Measurements from ENCODE around the gene CELSR1.
A peak's percentile ranks its signal among the peaks of the same experiment; 100 is the strongest.

Gene CELSR1

DNA sequence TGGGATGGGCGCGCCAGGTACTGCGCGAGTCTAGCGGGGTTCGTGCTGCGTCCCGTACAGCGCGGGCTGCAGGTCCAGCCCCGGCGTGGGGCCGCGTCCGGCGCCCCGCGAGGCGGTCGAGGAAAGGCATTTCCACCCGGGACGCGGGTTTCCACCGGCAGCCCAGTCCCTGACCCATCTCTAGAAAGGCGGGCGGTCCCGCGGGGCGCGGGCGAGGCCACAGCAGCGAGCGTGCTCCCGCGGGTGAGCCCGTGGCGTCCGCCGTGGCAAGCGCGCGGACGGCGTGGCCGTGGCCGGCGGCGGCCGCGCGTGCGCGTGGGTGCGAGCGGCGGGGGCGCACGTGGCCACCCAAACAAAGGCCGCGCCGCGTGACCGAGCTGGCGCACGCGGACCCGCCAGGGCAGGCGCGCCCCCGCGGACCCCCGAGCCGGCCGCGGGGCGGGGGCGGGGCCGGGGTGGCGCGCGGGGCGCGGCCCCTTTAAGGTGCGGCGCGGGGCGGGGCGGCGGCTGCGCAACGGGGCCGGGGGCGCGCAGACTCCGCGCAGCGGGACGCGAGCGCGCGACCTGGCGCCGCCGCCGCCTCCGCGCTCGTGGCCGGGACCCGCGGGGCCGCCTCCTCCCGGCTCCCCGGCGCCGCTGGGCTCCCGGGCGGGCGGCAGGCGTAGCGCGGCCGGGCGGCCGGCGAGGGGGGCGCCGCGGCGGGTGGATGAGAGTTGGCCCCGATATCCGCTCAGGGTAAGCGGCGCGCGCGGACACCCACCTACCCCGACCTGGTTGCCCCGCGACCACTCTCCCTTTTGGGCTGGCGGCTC, 39.3 kb upstream of the CELSR1 start:
- peak; percentile 45 to 52 for DNase-seq (ENCODE audit: low read depth in 1 of 2, low spot score in 1 of 2)

DNA sequence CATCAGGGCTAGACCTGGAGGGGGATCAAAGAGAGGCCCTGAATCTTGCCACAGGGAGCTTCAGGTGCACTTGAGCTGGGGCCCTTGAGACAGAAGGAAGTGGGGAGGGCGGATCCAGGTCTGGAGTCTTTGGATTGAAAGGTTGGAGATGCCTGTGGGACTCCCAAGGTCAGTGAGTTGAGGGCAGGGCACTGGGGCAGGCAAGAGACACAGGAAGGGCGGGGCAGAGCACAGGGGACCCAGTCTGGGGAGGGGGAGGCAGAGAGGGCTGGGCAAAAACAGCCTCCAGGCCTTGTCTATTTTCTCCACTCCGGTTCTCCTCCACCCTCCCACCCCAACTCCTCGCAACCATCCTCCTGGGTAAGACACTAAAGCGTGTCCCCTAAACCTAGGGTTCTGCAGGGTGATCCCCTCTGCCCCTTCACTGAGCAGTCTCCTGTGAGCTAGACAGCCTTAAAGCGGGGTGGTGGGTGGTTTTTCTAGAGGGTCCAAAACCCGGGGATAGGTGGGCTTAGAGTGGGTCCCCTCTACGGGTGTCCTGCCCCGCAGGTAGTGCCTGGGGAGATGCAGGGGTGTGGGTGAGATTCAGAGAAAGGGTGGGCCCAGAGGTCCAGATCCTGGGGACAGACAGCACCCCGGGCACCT, 38.6 kb upstream of the CELSR1 start:
- DNase-seq (ENCODE audit: low read depth in 1 of 2, low spot score in 1 of 2): no peak

DNA sequence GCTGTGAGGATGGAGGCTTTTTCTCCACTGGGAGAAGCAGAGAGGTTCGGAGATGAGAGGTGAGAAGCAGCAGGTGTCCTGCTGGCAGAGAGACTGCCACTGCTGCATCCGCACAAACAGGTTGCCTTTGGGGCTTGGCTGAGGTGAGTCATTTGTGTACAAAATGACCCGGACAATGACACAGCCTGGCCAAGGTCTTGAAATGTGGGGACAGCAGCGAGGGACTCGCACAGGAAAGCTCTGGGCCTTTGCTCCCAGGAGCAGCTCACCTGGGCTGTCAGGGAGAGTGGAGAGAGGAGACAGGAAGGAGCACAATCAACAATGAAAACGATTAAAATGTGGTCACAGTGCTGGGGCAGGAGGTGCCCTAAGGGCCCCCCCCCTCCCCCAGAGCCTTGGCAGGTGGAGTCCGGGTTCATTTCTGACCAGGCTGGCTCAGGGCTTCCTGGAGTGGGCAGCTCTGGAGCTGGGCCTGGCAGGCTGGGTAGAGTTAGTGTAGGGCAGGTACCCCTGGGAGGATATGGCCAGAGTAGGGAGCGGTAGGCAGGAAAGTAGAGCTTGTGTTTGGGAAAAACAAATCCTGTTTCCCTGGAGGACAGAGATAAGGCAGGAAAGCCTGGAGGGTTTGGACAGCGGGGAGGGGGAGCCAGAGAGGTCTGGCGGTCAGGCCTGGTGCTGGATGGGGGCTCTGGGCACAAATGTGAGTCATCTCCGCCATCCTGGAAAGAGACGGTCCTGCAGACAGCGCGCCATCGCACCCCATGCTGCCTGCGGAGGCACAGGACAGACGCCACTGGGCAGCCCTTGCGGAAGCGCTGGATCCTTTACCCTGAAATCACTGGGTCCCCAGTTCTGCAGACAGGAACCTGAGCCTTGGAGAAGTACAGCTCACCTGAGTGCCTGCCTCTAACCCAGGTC, 37.8 kb upstream of the CELSR1 start:
- DNase-seq (ENCODE audit: low read depth in 1 of 2, low spot score in 1 of 2): no peak

DNA sequence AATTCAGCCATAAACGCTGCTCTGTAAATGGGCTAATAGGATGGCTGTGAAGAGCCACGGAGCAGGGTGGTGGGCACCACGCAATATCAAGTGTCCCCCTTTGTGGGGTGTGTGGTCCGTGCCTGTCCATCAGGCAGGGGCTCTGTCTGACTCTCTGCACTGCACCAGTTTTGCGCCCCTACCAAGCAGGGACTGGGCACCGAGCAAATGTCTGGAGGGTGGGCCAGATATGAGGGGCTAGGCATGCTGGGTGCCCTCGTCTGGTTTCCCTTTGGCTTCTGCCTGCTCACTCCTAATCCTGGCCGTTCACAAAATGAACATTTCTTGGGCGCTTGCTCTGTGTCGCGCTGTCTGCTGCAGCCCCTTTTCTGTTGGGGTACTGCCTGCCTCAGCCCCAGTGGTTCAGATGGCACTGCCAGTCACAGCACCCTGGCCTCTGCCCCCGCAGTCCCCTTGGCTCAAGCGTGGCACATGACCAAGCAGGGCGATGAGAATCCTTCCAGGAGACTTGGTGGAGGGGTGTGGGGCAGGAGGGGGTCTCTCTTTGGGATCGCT, 37.1 kb upstream of the CELSR1 start:
- DNase-seq (ENCODE audit: low read depth in 1 of 2, low spot score in 1 of 2): no peak

DNA sequence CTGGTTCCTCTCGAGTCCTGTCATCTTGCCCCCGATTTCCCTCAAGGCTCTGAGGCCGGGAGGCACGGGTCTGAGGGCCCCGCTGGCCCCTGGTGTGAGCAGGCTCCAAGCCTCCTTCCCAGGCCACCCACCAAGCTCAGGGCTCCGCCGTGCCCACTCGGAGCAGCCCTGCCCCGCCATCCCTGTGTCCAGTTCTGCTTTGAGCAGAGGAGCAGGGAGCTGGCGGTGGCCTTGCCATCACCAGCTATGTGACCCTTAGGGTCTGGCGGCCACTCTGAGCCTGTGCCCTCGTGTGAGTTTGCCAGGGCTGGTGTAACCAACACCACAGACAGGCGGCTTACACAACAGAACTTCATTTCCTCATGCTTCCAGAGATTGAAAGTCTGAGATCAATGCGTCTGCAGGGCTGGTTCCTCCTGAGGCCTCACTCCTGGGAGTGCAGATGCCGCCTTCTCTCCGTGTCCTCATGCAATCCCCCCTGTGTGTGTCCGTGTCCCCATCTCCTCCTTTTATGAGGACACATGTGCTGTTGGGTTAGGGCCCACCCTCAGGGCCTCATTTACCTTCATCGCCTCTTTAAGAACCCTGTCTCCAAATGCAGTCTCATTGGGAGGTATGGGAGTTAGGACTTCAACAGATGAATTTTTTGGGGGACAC, 36.5 kb upstream of the CELSR1 start:
- DNase-seq (ENCODE audit: low read depth in 1 of 2, low spot score in 1 of 2): no peak

DNA sequence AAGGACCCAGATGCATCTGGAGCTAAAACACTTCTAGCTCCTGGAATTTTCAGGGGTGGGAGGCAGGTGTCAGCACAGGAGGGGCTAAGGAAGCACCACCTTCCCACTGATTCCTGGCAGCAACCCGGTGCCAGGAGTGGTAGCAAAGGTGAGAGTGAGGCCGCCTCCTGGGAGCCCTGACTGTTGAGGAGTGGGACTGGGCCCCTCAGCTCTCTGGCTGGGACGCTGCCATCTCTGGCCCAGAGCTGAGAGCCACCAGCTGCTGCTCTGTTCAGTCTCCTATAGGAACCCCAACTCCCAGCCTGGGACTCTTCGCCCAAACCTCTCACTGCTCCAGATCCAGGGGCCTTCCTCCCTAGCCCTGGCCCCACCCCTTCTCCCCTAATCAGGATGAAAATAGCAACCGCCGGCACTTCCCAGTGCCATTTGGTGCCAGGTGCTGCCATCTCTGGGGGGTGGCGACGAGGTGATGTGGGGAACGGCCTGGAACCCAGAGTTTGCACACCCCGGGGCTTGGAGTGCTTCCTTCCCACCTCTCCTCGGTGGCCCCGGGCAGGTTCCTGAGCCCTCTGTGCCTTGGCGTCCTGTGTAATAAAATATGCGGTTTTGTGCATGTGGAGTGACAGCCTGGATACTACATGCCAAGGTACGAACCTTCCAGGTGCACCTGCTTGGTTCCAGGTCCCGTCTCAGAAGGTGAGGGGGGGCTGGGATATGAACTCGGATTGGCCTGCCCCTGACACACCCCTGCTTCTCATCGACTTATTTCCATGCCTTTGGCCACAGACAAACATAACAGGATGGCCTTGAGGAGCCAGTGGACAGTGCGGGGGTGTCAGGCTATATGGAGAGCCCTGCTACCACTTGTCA, 35.7 kb upstream of the CELSR1 start:
- DNase-seq (ENCODE audit: low read depth in 1 of 2, low spot score in 1 of 2): no peak

DNA sequence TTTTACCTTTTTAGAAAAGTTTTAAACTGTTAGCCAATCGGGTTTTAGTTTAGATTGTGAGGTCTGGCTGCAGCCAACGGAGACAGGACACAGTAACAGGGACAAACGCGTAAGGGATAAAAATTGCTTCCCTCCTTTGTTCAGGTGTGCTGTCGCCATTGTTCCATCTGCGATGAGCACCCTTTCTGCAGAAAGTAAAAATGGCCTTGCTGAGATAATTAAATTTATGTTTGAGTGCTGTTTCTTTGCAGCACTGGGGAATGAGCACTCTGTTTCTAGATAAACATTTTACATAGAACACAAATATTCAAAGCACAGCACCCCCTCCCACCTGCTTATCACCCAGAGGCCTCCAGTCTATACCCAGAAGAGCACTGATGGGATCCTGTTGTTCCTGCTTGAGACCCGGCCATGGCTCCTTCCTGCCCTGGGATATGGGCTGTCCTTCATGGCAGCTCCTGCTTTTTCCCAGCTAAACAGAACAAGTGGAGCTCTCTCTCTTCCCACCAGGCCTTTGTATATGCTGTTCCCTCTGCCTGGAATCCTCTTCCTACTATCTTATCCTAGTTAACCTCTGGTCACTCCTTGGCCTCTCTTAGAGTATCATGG, 34.3 kb upstream of the CELSR1 start:
- no peak for DNase-seq (ENCODE audit: low read depth in 1 of 2, low spot score in 1 of 2)

DNA sequence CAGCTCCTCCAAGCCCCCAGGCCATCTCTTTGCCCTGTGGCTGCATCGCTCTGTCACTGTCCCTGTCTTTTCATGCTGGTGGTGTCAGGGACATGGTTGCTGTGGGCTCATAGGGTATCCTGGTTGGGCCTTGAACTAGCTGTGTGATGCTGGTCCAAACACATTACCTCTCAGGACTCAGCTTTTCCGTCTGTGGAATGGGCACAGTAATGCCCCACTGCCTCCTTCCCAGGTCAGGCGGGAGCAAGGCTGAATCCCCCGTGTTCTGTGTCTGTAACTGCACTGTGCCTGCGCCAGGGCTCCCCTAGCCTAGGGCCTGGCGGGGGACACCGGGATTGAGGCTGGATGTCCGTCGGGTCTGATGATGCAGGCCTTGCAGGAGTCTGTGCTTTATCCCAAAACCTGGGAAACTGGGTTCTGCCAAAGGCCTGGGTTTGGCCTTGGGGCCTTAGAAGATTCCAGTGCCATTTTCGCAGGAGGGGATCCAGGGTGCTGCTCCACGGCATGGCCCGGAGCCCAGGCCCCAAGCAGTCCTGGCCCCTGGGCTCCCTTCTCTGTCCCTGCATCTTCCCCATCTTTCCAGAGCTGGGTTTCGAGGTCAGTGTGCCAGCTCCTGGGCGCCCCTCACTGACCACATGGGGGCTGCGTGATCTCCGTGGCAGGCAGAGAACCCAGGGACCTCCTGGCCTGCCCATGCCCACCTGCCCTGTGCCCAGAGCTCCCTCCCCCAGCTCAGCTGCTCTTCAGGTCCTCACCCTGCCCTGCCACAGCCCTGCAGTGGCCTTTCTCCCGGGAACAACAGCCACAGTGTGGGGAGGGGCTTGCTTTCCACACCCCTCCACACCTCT, 32.7 kb upstream of the CELSR1 start:
- DNase-seq (ENCODE audit: low read depth in 1 of 2, low spot score in 1 of 2): no peak

DNA sequence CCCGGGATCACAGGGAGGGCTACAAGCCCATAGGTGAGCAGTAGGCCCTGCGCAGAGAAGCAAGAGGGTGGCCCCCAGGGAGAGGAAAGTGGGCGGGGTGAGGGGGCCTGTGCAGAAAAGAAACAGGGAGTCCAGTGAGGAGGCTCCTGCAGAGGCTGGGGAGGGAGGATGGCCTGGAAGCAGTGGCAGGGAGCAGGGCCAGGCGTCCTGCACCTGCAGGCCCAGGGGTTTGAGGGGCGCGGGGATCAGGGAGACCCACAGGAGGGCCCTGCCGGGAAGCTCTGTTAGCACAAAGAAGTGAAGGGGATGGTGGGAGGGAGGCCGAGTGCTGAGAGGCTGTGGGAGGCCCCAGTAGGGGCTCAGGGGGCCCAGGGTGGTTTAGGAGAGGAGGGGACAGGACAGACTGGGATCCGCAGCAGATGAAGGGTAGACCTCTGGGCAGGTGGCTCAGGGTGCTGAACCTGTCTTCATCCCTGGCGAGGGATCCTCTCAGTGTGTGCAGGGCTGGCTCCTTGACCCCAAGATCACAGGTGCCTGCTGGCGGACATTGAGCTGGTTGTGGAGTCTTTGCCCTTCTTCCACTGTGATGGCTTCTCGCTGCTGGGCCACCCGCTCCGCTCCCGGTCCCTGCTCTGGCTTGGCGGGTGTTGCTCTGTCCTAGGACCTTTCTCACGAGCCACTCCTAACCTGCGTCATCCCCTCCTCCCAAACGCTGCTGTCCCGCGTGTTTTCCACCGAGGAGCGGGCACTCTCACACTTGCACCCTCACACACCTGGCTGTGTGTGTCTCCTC, 31.8 kb upstream of the CELSR1 start:
- DNase-seq (ENCODE audit: low read depth in 1 of 2, low spot score in 1 of 2): no peak

DNA sequence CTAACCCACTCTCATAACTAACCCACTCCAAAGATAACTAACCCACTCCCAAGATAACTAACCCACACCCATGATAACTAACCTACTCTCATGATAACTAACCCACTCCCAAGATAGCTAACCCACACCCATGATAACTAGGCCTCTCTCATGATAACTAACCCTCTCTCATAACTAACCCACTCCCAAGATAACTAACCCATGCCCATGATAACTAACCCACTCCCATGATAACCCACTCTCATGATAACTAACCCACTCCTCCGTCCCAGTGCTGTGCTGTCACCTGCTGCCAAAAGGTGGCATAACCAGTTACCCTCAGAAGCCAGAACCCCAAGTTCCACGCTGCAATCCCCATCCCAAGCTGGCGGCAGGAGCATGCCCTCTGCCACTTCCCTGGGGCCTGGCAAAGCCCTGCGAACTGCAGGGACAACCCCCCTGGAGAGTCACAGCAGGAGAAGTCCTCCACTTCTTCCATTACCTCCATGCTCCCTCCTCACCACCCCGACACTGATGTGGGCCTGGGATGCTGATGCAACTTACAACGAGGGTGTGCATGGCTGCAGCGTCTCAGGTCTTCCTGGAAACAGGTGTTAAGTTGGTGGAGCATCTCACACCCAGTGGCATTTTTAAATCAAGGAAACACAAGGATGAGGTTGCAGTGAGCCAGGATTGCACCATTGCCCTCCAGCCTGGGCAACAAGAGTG, 30.8 kb upstream of the CELSR1 start:
- no peak for DNase-seq (ENCODE audit: low read depth in 1 of 2, low spot score in 1 of 2)

DNA sequence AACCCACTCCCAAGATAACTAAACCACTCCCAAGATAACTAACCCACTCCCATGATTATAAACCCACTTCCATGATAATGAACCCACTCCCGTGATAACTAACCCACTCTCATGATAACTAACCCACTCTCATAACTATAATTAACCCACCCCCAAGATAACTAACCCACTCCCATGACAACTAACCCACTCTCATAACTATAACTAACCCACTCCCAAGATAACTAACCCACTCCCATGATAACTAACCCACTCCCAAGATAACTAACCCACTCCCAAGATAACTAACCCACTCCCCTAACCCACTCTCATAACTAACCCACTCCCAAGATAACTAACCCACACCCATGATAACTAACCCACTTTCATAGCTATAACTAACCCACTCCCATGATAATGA, 30.1 kb upstream of the CELSR1 start:
- DNase-seq (ENCODE audit: low read depth in 1 of 2, low spot score in 1 of 2): no peak

DNA sequence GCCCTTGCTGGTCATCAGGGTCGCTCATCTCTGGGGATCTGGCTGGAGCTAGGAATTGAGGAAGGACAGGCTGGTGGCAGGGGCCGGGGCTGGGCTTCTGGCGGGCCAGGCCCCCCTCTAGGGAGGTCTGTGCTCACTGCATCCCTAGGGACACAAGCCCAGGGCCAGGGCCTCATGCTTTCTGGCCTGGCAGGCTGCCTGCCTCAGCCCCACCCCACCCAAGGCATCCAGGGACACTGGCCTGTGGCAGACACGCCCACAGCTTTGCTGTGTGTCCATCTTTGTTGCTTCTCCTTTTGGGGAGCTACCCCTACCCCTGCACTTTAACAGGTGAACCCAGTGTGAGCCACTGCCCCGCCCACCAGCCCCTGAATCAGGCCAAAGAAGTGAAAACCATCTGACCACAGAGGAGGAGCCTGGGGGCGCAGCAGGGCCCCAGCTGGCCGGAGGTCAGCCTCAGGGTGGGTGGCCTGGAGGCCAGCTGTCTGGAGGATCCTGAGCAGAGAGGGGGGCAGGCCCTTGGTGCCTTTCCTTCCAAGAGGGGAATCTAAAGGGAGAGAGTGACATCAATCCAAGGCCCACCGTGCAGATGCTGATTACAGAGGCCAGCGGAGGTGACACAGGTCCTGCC, 26.8 kb upstream of the CELSR1 start:
- DNase-seq (ENCODE audit: low read depth in 1 of 2, low spot score in 1 of 2): no peak

DNA sequence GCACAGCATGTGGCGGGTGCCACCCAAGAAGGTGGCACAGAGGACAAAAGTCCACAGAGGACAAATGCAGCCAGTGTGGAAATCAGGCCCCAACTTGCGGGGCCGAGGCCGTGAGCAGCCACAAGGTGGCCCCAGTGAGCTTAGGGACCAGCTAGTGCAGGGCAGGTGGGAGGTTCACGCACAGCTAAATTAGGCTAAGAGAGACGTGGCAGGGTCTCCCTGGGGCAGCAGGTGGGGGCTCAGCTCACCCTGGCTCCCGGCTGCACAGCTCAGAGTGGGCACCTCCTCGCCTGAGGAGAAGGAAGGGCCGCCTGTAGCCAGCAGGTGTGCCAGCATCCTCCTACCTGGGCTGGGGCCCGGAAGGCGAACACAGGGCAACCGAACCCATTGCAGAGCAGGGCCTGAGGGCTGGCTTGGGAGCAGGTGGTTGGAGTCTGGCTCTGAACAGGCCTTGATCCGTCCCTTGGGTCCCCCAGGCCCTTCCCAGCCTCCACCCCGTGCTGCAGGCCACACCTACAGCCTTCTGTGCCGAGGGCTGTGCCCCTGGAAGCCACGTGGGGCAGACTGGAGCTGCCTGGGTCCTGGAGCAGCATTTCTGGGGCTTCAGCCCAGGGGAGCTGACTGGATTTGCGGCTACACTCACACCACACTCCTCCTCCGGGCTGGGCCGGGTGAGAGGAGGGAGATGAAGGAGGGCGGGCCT, 26.1 kb upstream of the CELSR1 start:
- peak; percentile 56 to 70 for DNase-seq (ENCODE audit: low read depth in 1 of 2, low spot score in 1 of 2)

DNA sequence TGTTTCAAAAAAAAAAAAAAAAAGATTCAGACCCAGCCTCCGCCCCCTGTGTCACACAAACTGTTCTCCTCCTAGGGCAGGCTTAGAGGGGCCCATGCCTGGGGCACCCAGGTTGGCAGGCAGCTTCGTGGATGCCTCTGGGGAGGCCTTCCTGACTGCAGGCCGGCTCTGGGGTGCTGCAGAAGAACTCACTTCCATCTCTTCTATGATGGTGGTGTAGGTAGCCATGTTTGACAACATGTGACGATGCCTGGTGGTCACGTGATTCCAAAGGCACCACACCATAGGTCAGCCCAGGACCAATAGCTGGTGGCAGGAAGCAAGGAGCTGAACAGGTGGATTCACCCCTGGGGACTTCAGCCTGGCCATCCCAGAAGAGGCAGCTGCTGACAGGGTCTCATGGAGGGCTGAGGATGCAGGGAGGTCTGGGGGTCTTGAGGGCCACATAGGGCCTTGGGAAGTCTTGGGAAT, 24.1 kb upstream of the CELSR1 start:
- DNase-seq (ENCODE audit: low read depth in 1 of 2, low spot score in 1 of 2): no peak

DNA sequence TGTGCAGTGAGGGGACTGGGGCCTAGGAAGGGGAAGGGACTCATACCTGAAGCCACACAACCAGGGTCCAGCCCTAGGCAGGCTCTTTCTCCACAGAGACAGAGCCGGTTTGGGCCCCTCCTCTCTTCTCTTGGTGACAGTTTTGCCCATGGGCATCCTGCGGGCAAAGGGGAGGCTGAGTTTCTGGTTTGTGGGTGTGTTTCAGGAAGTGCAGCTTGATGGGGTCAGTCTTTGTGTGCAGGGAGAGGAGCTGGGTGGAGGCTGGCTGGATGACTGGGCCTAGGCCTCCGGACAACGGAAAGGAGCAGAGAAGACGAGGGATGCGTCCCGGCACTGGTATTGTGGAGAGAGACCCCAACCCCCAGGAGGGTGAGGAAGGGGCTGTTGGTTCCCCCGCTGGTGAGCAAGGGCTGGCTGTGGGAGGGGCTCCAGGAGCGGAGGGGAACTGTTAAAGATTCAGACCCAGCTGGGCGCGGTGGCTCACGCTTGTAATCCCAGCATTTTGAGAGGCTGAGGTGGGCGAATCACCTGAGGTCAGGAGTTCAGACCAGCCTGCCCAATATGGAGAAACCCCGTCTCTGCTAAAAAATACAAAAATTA, 23.4 kb upstream of the CELSR1 start:
- no peak for DNase-seq (ENCODE audit: low read depth in 1 of 2, low spot score in 1 of 2)
